ENCODE measurements around the gene THEMIS. TPM values are rescaled to one million over a fixed set of nuclear protein-coding genes. Genes with fewer than 3 reads are reported as not detected.

Gene THEMIS
- total RNA-seq, 4 donors from 2014 or later: 3.8 to 9.1 (median 6.0) TPM

GRCh38 chr6:127686084-127686483 is 214.8 kb downstream of the THEMIS start:
- no peak for TF ChIP-seq POLR2A (IDR thresholded peaks at IDR 0.05)
- TF ChIP-seq CTCF (IDR thresholded peaks at IDR 0.05): no peak
- Histone ChIP-seq H3K4me1 (no peaks in the 10 kb centered on the region), H3K9me3 (no peaks in the 10 kb centered on the region), H3K36me3 (no peaks in the 10 kb centered on the region), H3K4me3 (no peak overlapping the region), H3K27ac (no peak overlapping the region), H3K27me3 (no peaks in the 10 kb centered on the region)
- DNase-seq: no peak

- H3K4me1 ChIP-seq: no peaks in the 10 kb centered on the region
- no peak overlapping the region for H3K4me3 ChIP-seq
- DNase-seq: no peak
- no peaks in the 10 kb centered on the region for H3K9me3 ChIP-seq
- H3K27me3 ChIP-seq: no peaks in the 10 kb centered on the region
- no peaks in the 10 kb centered on the region for H3K36me3 ChIP-seq
- no peak overlapping the region for H3K27ac ChIP-seq
- TF ChIP-seq POLR2A (IDR thresholded peaks at IDR 0.05): no peak
- TF ChIP-seq CTCF (IDR thresholded peaks at IDR 0.05): no peak
These were observed 216.4 kb downstream of the THEMIS start for GRCh38 chr6:127684501-127684900.

Small RNA genes within 50 kb of the gene (small RNA-seq; reads per million reads assigned to genes)
- gene MRPS17P5: 0 reads per million in 2 donors

Data from Peyer's patch (tissue), 4 donors.